Caco-2 (cell line): Measurements from ENCODE around the gene CDKAL1. TPM values are rescaled to one million over a fixed set of nuclear protein-coding genes. Genes with fewer than 3 reads are reported as not detected.
A peak's percentile ranks its signal among the peaks of the same experiment; 100 is the strongest.

Source experiments
- BruUV-seq: library from RNA; stranded (reverse); fragments of 400-500 nt; replicated peaks from 2 replicates; lab custom pipeline; 2021; lab: Mats Ljungman, UMichigan
- CTCF ChIA-PET: fragments of 300-600 bp; sonication (Branson Sonifier 250); formaldehyde crosslinking; loops from one replicate; lab custom pipeline; 2022; ENCODE audit warnings: antibody characterized with exemption; lab: Charles Lee
- POLR2A ChIA-PET: fragments of 300-600 bp; sonication (Branson Sonifier 250); formaldehyde crosslinking; loops from one replicate; lab custom pipeline; 2022; ENCODE audit warnings: antibody characterized with exemption; lab: Charles Lee
- DNase-seq, 2 experiments: peaks; one replicate each; pipeline versions ENCODE4 v3.0.0 to v3.0.0-alpha.2; 2020 to 2022
- H3K27me3 ChIP-seq: replicated peaks from 2 replicates; pipeline ENCODE4 v1.6.0; 2011; ENCODE audit warnings: low read length; ENCODE audit not compliant: control insufficient read depth, insufficient read depth
- H3K36me3 ChIP-seq: 2 replicates; pipeline ENCODE4 v1.5.1; 2011; ENCODE audit warnings: low read length; ENCODE audit not compliant: control insufficient read depth, insufficient read depth
- H3K4me1 ChIP-seq: fragments of 250-450 bp; sonication (Bioruptor Pico); 2 replicates; pipeline ENCODE4 v1.5.1; 2020; ENCODE audit warnings: mild to moderate bottlenecking
- H3K4me3 ChIP-seq: 2 replicates; pipeline ENCODE4 v1.5.1; 2011; ENCODE audit warnings: low read depth, mild to moderate bottlenecking, control low read depth, low read length
- H3K9me3 ChIP-seq: fragments of 250-450 bp; sonication (Bioruptor Pico); 2 replicates; pipeline ENCODE4 v1.5.1; 2020; ENCODE audit warnings: mild to moderate bottlenecking, moderate library complexity
- H3K27ac Mint-ChIP-seq: one replicate; pipeline ENCODE4 v1.8.0; 2022; ENCODE audit warnings: mixed read lengths; ENCODE audit not compliant: unreplicated experiment
- H3K27me3 Mint-ChIP-seq: one replicate; pipeline ENCODE4 v1.8.0; 2022; ENCODE audit warnings: mixed read lengths; ENCODE audit not compliant: insufficient read depth, unreplicated experiment
- H3K36me3 Mint-ChIP-seq: one replicate; pipeline ENCODE4 v1.8.0; 2022; ENCODE audit warnings: mild to moderate bottlenecking, mixed read lengths; ENCODE audit not compliant: insufficient read depth, unreplicated experiment
- H3K4me1 Mint-ChIP-seq: one replicate; pipeline ENCODE4 v1.8.0; 2022; ENCODE audit warnings: low read depth, mixed read lengths; ENCODE audit not compliant: unreplicated experiment
- H3K4me3 Mint-ChIP-seq: one replicate; pipeline ENCODE4 v1.8.0; 2022; ENCODE audit warnings: mild to moderate bottlenecking, moderate library complexity, mixed read lengths; ENCODE audit not compliant: unreplicated experiment
- H3K9me3 Mint-ChIP-seq: one replicate; pipeline ENCODE4 v1.8.0; 2022; ENCODE audit warnings: mixed read lengths; ENCODE audit not compliant: unreplicated experiment
- CTCF ChIP-seq, 2 experiments: fragments of 200-600 bp in 1 of 2; IDR thresholded peaks; 1 replicate in 1 of 2; 2 replicates in 1 of 2; pipeline versions ENCODE4 v1.5.1 to v1.8.0; 2011 to 2022; ENCODE audit warnings: antibody characterized with exemption in 1 of 2, control low read depth in 1 of 2, inconsistent platforms in 1 of 2, low read depth in 1 of 2, low read length in 1 of 2, mild to moderate bottlenecking in 1 of 2, moderate library complexity in 1 of 2; ENCODE audit not compliant: insufficient read depth in 1 of 2, severe bottlenecking in 1 of 2, unreplicated experiment in 1 of 2
- intact Hi-C: fragments of 100-400 bp; cut with micrococcal nuclease; formaldehyde crosslinking; loops from one replicate; pipeline ENCODE4 v1.10.0; 2022; ENCODE audit not compliant: unreplicated experiment
- total RNA-seq: library from RNA; stranded (reverse); gene quantifications from 2 replicates; pipeline ENCODE4 v1.2.3, GENCODE V29; 2022

Gene CDKAL1
- total RNA-seq, 1 experiment from 2014 or later = 18.7 TPM

GRCh38 chr6:20806669-20807068 lies 272.4 kb downstream of the CDKAL1 start:
- peaks cover 14% of the 10 kb centered on the region for H3K9me3 Mint-ChIP-seq
- H3K4me3 Mint-ChIP-seq = no peak overlapping the region
- Histone ChIP-seq H3K4me1 (peaks cover 12% of the 10 kb centered on the region; the same call in 1 of the 2 replicates), H3K9me3 (peaks cover 4% of the 10 kb centered on the region; the same call in 1 of the 2 replicates), H3K27me3 (no peaks in the 10 kb centered on the region), H3K36me3 (no peaks in the 10 kb centered on the region), H3K4me3 (no peak overlapping the region)
- no peak for TF ChIP-seq CTCF (IDR thresholded peaks at IDR 0.05; ENCODE audit: insufficient read depth in 1 of 2, low read depth in 1 of 2, low read length in 1 of 2, severe bottlenecking in 1 of 2, unreplicated experiment in 1 of 2)
- no TSS peak for BruUV-seq
- H3K27me3 Mint-ChIP-seq = no peaks in the 10 kb centered on the region
- DNase-seq = no peak
- CTCF ChIA-PET = no interaction called here
- H3K4me1 Mint-ChIP-seq = peaks cover 16% of the 10 kb centered on the region
- intact Hi-C loops = no loop called here
- no peak overlapping the region for H3K27ac Mint-ChIP-seq
- H3K36me3 Mint-ChIP-seq = peaks cover 9% of the 10 kb centered on the region
- POLR2A ChIA-PET = no interaction called here

- BruUV-seq = no TSS peak
- POLR2A ChIA-PET = no interaction called here
- intact Hi-C loops = no loop called here
Measured at GRCh38 chr6:20808439-20808838, 274.2 kb downstream of the CDKAL1 start.

GRCh38 chr6:20808924-20809323 lies 274.7 kb downstream of the CDKAL1 start:
- Histone ChIP-seq H3K4me1 (peaks cover 14% of the 10 kb centered on the region; the same call in 1 of the 2 replicates), H3K27me3 (no peaks in the 10 kb centered on the region), H3K9me3 (peaks cover 15% of the 10 kb centered on the region; the same call in 1 of the 2 replicates), H3K36me3 (no peaks in the 10 kb centered on the region), H3K4me3 (no peak overlapping the region)
- H3K27ac Mint-ChIP-seq = no peak overlapping the region
- TF ChIP-seq CTCF (IDR thresholded peaks at IDR 0.05; ENCODE audit: insufficient read depth in 1 of 2, low read depth in 1 of 2, low read length in 1 of 2, severe bottlenecking in 1 of 2, unreplicated experiment in 1 of 2) = no peak
- POLR2A ChIA-PET = no interaction called here
- H3K4me3 Mint-ChIP-seq = no peak overlapping the region
- BruUV-seq = no TSS peak
- peaks cover 16% of the 10 kb centered on the region for H3K4me1 Mint-ChIP-seq
- intact Hi-C loops = no loop called here
- H3K36me3 Mint-ChIP-seq = peaks cover 15% of the 10 kb centered on the region
- no peaks in the 10 kb centered on the region for H3K27me3 Mint-ChIP-seq
- no peak for DNase-seq
- peaks cover 29% of the 10 kb centered on the region for H3K9me3 Mint-ChIP-seq
- CTCF ChIA-PET = no interaction called here

More at GRCh38 chr6:20808439-20808838, 274.2 kb downstream of the CDKAL1 start:
- Mint-ChIP-seq H3K27me3 (no peaks in the 10 kb centered on the region), H3K4me3 (no peak overlapping the region), H3K4me1 (peaks cover 16% of the 10 kb centered on the region), H3K27ac (peak overlapping the region; percentile 1), H3K9me3 (peaks cover 24% of the 10 kb centered on the region), H3K36me3 (peaks cover 12% of the 10 kb centered on the region)
- Histone ChIP-seq H3K4me1 (peaks cover 14% of the 10 kb centered on the region; the same call in 1 of the 2 replicates), H3K4me3 (no peak overlapping the region), H3K27me3 (no peaks in the 10 kb centered on the region), H3K9me3 (peaks cover 10% of the 10 kb centered on the region; the same call in 1 of the 2 replicates), H3K36me3 (no peaks in the 10 kb centered on the region)
- TF ChIP-seq CTCF (IDR thresholded peaks at IDR 0.05; ENCODE audit: insufficient read depth in 1 of 2, low read depth in 1 of 2, low read length in 1 of 2, severe bottlenecking in 1 of 2, unreplicated experiment in 1 of 2) = no peak
- no peak for DNase-seq
- CTCF ChIA-PET = no interaction called here
